ENCODE results near the gene GTSF1L. TPM values are rescaled to one million over a fixed set of nuclear protein-coding genes. Genes with fewer than 3 reads are reported as not detected.

Gene GTSF1L
- total RNA-seq, 1 donor from 2014 or later: not detected

Other genes with a start within 250 kb of the GTSF1L start
- gene L3MBTL1, start 219.3 kb downstream of the GTSF1L start, total RNA-seq: 8.3 and 8.7 TPM in 2 replicates
- gene SGK2, start 168.0 kb downstream of the GTSF1L start, total RNA-seq: 0.11 TPM in 2 replicates
- gene IFT52, start 136.1 kb downstream of the GTSF1L start, total RNA-seq: 14.0 and 15.7 TPM in 2 replicates
- gene MYBL2, start 59.9 kb downstream of the GTSF1L start, total RNA-seq: 102 and 104 TPM in 2 replicates
- gene TOX2, start 187.8 kb upstream of the GTSF1L start, total RNA-seq: 6.5 TPM in 2 replicates